ENCODE measurements around the gene GNA12. TPM values are rescaled to one million over a fixed set of nuclear protein-coding genes. Genes with fewer than 3 reads are reported as not detected.

GNA12 gene
- total and polyA plus RNA-seq, 9 of the 15 experiments (the other 6 are each of a cell fraction or from before 2014, with no cell fraction given) = 0.65 to 32.7 (median 9.6) TPM

DNA sequence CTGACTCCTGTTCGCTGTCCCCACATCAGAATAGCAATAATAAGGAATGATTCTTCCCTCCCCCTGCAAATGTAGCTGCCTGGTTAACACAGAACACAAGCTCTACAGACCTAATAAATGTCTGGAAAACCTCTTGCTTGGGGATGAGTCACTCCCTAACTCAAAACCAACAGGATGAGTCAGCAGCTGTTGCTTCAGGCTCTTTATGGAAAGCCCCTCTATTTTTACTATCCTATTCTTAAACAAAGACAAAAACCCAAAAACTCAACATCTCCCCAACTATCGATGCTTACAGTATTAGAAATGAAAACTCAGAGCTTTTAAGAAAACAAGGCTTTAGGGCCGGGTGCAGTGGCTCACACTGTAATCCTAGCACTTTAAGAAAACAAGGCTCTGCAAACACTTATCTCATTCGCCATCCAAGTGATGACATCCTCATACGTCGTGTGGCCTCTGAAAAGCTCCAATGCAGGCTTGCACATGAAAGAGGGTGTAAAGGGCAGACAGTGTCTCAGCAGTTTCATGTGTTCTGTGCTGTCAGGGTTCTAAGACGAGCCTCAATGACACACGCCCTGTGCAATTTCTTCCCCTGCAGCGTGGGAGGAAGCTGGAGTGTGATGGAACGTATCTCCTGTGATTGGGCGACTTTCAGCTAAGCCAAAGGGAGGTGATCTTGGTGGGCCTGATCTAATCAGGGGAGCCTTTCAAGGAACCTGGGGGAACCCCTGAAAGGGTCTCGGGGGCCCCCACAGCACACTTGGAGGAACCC lies 86.0 kb downstream of the GNA12 start (continued):
- TF ChIP-seq, protein P1, sequence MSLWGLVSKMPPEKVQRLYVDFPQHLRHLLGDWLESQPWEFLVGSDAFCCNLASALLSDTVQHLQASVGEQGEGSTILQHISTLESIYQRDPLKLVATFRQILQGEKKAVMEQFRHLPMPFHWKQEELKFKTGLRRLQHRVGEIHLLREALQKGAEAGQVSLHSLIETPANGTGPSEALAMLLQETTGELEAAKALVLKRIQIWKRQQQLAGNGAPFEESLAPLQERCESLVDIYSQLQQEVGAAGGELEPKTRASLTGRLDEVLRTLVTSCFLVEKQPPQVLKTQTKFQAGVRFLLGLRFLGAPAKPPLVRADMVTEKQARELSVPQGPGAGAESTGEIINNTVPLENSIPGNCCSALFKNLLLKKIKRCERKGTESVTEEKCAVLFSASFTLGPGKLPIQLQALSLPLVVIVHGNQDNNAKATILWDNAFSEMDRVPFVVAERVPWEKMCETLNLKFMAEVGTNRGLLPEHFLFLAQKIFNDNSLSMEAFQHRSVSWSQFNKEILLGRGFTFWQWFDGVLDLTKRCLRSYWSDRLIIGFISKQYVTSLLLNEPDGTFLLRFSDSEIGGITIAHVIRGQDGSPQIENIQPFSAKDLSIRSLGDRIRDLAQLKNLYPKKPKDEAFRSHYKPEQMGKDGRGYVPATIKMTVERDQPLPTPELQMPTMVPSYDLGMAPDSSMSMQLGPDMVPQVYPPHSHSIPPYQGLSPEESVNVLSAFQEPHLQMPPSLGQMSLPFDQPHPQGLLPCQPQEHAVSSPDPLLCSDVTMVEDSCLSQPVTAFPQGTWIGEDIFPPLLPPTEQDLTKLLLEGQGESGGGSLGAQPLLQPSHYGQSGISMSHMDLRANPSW (CRISPR knock-in tag; IDR thresholded peaks at IDR 0.05) = no peak

DNA sequence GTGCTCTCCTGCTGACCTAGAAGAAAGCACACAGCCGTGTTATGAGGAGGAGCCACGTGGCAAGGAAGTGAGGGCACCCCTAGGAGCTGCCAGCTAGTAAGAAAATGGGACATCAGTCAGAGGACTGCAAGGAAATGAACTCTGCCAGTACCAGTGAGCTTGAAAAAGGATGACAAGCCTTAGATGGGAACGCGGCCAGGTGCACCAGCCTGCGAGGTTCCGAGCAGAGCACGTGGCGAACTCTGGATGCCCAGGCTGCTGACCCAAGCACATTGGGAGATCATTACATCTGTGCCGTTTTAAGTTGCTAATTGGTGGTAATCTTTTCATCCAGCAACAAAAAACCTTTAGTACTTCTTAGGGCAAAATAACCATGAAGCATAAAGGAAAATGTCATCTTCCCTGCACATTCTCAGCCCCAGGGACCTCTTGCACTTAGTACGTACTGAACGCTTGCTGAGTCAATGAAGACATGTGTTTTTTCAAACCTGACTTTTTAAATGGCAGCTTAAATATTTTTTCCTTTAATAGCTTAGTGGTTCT lies 86.7 kb downstream of the GNA12 start:
- ChIA-PET POLR2A (interaction anchor here (0.8 to 2.2 kb wide), 13 partner anchors 12 to 47 kb away, joined by 3 to 22 read pairs (median 4); no protein-coding TSS in a partner anchor), CTCF (ENCODE audit: low intra/inter-chr PET ratio) (no interaction called here)
- 48% methylated on average over 11 of the region's 11 CpGs for whole genome bisulfite sequencing (ENCODE audit: insufficient coverage, low coverage, missing lambda C conversion rate)
- TSS peak; percentile 57 for BruUV-seq (replicated peaks)
- 0 out of 2 replicates have a peak, but pooled peaks cover 3% of the 10 kb centered on the region for H4K20me1 ChIP-seq (replicated peaks; ENCODE audit: control insufficient read depth, insufficient read depth, low read length)
- H3K27ac ChIP-seq (ENCODE audit: extremely low read depth, low read depth, low read length) = peak overlapping the region; percentile 95
- peak; percentile 33 for ATAC-seq
- H2AFZ ChIP-seq (ENCODE audit: low read depth, low read length) = peak overlapping the region; percentile 86
- no peak overlapping the region; the same call in 1 of the 2 replicates for H3K4me3 ChIP-seq
- H3K9me1 ChIP-seq (ENCODE audit: control insufficient read depth, insufficient read depth, low read length) = no peaks in the 10 kb centered on the region
- no peak for FAIRE-seq
- DNase-seq (ENCODE audit: extremely low read depth in 1 of 4, low spot score in 3 of 4) = no peak
- in situ Hi-C loops (cut with MboI) = no loop called here
- peak overlapping the region; percentile 74 to 79; a peak in 3 of 4 replicates for H3K9ac ChIP-seq (ENCODE audit: insufficient read depth in 1 of 2, low read depth in 2 of 2, low read length in 2 of 2)
- H3K27me3 ChIP-seq (ENCODE audit: control insufficient read depth in 2 of 2, insufficient read depth in 2 of 2, low read length in 2 of 2) = no peaks in the 10 kb centered on the region
- H3K4me1 ChIP-seq (replicated peaks in 1 of 2; ENCODE audit: control insufficient read depth in 2 of 2, insufficient read depth in 2 of 2, low read length in 2 of 2) = peaks cover 32 to 51% of the 10 kb centered on the region in 2 experiments
- peaks cover 19% of the 10 kb centered on the region; the same call in 2 of the 3 replicates for H3K79me2 ChIP-seq (ENCODE audit: control insufficient read depth, insufficient read depth, low read length)
- peaks cover 6% of the 10 kb centered on the region; the same call in 1 of the 3 replicates for H3K36me3 ChIP-seq (ENCODE audit: control insufficient read depth, insufficient read depth, low read length)
- H3K9me3 ChIP-seq (replicated peaks; ENCODE audit: control insufficient read depth, insufficient read depth, low read depth, low read length) = no peaks in the 10 kb centered on the region
- peak overlapping the region; percentile 66 for H3K4me2 ChIP-seq (ENCODE audit: insufficient read depth, low read length)
- intact Hi-C loops (cut with micrococcal nuclease) = loop anchor here (5.0 to 10.0 kb wide), 2 partner anchors 40 to 87 kb away; partner anchors contain the start of gene GNA12
- TF ChIP-seq, protein P2, sequence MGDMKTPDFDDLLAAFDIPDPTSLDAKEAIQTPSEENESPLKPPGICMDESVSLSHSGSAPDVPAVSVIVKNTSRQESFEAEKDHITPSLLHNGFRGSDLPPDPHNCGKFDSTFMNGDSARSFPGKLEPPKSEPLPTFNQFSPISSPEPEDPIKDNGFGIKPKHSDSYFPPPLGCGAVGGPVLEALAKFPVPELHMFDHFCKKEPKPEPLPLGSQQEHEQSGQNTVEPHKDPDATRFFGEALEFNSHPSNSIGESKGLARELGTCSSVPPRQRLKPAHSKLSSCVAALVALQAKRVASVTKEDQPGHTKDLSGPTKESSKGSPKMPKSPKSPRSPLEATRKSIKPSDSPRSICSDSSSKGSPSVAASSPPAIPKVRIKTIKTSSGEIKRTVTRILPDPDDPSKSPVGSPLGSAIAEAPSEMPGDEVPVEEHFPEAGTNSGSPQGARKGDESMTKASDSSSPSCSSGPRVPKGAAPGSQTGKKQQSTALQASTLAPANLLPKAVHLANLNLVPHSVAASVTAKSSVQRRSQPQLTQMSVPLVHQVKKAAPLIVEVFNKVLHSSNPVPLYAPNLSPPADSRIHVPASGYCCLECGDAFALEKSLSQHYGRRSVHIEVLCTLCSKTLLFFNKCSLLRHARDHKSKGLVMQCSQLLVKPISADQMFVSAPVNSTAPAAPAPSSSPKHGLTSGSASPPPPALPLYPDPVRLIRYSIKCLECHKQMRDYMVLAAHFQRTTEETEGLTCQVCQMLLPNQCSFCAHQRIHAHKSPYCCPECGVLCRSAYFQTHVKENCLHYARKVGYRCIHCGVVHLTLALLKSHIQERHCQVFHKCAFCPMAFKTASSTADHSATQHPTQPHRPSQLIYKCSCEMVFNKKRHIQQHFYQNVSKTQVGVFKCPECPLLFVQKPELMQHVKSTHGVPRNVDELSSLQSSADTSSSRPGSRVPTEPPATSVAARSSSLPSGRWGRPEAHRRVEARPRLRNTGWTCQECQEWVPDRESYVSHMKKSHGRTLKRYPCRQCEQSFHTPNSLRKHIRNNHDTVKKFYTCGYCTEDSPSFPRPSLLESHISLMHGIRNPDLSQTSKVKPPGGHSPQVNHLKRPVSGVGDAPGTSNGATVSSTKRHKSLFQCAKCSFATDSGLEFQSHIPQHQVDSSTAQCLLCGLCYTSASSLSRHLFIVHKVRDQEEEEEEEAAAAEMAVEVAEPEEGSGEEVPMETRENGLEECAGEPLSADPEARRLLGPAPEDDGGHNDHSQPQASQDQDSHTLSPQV (IDR thresholded peaks at IDR 0.05) = peak; percentile 41; the same call in 1 of the 2 replicates
- TF ChIP-seq ZBTB1 (CRISPR knock-in tag; IDR thresholded peaks at IDR 0.05; ENCODE audit: borderline replicate concordance, low read depth) (no peak), ZNF512 (tag; IDR thresholded peaks at IDR 0.05) (peak; percentile 71; the same call in 1 of the 2 replicates), ZNF57 (CRISPR knock-in tag; IDR thresholded peaks at IDR 0.05) (0 out of 2 replicates have a peak, but pooled peaks have one; percentile 23)
- TF ChIP-seq, protein P3, sequence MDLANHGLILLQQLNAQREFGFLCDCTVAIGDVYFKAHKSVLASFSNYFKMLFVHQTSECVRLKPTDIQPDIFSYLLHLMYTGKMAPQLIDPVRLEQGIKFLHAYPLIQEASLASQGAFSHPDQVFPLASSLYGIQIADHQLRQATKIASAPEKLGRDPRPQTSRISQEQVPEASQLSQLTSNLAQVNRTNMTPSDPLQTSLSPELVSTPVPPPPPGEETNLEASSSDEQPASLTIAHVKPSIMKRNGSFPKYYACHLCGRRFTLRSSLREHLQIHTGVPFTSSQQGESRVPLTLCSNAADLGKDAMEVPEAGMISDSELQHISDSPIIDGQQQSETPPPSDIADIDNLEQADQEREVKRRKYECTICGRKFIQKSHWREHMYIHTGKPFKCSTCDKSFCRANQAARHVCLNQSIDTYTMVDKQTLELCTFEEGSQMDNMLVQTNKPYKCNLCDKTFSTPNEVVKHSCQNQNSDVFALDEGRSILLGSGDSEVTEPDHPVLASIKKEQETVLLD (IDR thresholded peaks at IDR 0.05) = 0 out of 2 replicates have a peak, but pooled peaks have one; percentile 23

Data from K562 (cell line).